Hematopoietic multipotent progenitor cell (in vitro differentiated cells): ENCODE data around the gene POMT1. TPM values are rescaled to one million over a fixed set of nuclear protein-coding genes. Genes with fewer than 3 reads are reported as not detected.
A peak's percentile ranks its signal among the peaks of the same experiment; 100 is the strongest.
"Not testable (repeated sequence)": the region's sequence is repeated elsewhere in the genome, so short reads cannot be mapped to it uniquely, and the experiment has no call there.

Source experiments
- DNase-seq, 3 donors: peaks; one replicate each; pipeline ENCODE4 v3.0.0-alpha.2; 2011 to 2015; ENCODE audit warnings: low read depth in 2 of 3, low spot score in 2 of 3
- total RNA-seq: library from RNA; depleted of rRNA; stranded (reverse); fragments of >200 nt; gene quantifications from one replicate; pipeline ENCODE4 v1.2.3, GENCODE V29; 2012

Gene POMT1
- total RNA-seq, 1 donor, result 36.9 TPM

DNA sequence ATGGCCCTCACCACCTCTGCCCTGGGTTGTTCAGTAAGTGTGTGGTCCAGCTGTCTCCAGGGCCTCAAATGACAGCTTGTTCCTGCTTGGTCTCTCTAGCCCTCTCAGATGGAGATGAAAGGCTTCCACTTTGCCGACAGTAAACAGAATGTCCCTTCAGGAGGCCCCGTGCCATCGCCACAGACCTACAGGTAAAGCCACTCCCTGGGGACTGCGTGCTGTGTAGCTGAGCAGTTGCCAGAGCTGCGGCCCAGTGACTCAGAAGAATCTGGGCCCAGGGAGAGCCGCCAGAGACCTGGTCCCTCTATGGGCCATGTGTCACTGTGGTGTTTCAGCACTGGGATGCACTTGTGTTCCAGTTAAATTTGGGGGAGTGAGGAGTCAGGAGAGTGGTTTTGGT lies 10.6 kb upstream of the POMT1 start:
- no peak for DNase-seq

DNA sequence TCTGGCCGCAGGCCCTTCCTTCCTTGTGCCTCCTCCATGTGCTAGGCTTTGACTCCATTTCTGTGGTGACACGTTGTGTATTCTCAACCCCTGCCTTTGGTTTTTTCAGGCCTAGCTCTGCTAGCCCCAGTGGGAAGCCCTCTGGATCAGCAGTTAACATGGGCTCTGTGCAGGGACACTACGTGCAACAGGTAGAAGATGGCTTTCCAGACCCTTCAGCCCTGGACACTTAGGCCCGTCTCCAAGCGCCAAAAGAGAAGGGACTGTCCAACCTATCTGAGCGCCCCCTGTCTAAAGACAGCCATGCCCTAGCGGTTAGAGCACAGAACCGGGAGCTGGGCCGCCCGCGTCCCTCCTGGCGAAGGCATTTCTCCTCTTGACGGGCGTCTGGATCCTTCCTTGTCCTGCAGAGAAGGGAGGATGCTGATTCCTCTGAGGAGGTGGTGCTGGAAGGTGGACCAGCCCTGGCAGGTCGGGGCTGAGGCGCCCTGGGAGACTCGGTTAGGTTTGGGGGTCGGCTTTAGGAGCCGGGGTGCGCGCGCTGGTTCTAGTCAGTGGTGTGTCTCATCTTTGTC lies 8.3 kb upstream of the POMT1 start:
- no peak for DNase-seq

DNA sequence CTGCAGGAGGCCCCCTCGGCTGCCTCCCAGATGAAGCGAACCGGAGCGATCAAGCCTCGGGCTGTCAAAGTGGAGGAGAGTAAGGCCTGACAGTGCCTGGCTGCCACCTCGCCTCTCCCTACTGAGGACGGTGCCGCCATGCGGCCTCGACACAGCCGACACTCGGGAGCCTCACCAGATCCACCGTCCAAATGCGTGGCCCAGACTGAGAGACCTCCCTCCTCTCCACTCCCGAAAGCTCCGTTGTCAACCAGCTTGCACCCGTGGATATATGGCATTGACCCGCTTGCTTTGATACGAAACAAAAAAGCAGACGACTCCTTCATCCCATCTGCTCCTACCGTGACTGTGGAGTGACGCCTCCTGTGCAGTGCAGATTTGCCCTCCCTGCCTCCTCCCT lies 6.9 kb upstream of the POMT1 start:
- no peak for DNase-seq

DNA sequence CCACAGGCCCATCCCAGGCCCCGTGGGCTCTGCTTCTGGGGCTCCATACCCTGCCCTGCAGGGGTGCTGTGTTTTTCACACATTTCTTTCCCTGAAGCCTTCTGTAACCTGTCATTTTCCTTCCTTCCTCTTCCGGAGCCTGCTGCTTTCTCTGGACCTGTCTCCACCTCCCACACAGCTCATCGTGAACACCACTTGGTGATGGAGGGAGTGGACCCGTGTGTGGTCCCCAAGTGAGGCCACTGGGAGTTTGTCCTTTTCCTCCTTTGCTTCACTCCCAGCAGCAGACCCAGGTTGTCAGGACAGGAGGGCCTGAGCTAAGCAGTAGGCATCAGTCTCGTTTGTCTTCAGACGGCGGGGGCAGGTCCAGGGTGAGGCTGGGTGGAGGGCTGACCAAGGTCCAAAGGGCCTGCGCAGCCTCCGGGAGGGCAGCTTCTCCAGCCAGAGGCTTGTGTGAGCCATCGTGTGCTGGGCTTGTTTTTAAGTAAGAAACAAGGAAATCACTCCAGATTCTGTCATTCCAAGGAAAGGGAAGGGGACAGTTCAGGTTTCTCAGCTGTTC lies 5.8 kb upstream of the POMT1 start:
- no peak for DNase-seq

DNA sequence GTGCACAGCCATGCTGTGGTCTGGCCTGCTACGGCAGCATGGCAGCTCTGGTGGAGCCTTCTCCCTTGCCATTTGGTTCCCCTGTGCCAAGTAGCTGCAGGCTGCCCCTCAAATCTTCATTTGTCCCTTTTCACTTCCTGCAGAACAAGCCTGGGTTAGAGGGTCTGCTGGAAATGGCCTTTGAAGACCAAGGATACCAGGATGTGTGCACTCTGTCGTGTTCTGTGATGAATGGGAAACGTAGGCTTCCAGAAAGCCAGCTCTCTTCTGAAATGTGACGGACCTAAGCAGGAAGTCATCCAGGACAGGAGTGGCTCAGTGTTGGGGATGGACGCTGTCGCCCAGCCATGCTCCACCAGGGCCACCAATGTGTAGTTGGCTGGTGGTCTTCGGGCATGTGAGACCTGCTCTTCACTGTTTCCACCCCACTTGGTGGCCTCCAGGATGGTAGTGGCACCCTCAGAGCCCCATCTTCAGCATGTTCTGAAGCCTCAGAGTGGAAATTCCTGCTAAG lies 3.4 kb upstream of the POMT1 start:
- no peak for DNase-seq

DNA sequence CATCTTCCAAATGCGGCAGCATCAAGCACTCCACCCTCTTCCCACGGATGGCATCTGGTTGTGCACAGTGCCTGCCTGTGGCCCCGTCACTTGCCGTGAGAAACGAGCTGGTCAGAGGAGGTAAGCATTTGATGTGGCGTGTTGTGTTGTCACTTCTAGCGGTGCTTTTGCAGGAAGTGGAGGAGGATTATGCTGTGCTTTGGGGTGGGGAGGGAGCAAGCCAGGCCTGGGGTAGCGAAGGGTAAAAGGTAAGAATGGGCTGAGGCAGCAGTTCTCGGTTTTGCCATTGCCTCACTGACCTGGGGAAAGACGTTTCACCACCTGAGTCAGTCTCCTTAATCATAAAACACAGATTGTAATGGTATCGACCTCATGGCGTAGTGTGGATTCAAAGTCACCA lies 2.3 kb upstream of the POMT1 start:
- DNase-seq, result peak in 1 of 3 donors; percentile 56

DNA sequence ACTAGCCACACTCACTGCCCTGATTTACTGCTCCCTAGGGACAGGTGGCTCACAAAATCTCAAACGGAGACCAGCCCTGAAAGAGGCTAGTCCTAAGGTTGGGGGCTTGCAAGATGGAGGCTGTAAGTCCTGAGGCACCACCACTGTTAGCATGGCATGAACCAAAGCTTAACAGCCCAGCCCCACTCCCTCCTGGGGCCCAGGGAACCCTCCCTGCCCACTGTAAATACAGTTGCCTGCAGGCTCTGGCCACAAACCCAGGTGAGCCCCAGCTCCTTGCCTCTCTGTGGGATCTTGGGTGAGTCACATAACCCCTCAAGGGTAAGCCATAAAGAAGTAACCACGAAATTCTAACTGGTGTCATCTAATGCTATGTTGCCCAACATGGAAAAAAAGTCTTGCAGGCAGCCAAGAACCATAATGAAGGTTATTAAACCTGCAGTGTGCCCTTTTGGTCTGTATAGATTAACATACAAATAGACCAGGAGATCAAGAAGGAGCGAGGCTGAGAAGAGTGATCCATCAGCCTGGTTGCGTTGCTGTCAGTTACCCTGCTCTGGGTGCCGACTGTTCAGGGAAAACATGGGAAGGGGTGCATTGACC lies 1.7 kb upstream of the POMT1 start:
- DNase-seq, result peak in 2 of 3 donors; percentile 31

DNA sequence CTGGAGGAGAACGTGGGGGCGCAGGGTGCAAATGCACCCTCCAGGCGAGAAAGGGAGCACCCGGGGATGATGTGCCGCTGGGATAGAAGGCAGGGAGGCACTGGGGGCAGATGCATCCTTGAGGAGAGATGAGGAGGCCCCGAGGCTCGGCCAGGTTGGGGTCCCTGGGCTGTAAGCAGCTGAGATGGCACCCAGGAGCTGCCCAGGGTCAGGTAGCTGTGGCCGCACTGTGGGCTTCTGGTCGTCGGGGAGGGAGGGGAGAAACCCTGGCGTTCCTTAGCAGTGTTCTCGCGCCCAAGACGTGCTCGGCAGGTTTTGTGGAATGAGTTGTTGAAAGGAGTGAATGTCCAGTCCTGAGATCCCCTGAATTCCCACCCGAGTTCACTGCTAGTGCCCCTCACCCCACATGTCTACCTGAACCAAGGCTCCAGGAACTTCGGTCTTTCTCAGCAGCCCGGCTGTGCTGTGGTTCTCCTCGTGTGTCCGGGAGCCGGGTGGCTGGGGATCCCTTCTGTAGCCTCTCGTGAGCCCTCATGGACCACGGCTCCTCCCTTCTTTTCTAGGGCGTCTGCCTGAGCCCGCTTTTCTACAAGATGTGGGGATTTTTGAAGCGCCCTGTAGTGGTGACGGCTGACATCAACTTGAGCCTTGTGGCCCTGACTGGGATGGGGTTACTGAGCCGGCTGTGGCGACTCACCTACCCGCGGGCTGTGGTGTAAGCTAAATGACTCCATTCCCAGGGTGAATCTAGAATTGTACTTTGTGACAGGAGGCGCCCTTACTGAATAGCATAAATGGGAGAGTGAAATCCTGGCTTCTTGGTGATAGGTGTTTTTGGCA lies 1.1 kb downstream of the POMT1 start:
- peak in 2 of 3 donors; percentile 53 to 56 for DNase-seq

DNA sequence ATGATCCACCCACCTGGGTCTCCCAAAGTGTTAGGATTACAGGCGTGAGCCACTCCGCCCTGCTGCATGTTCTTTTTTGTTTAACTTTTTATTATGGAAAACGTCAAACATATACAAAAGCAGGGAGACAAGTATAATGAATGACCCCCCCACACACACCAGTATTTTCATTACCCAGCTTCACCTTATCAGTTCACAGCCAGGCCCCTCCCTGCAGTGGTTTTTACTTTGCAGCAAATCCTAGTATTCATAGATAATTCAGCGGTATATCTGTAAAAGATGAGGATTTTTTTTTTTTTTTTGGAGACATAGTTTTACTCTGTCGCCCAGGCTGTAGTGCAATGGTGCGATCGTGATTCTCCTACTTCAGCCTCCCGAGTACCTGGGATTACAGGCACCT lies 2.3 kb downstream of the POMT1 start:
- DNase-seq, result no peak

DNA sequence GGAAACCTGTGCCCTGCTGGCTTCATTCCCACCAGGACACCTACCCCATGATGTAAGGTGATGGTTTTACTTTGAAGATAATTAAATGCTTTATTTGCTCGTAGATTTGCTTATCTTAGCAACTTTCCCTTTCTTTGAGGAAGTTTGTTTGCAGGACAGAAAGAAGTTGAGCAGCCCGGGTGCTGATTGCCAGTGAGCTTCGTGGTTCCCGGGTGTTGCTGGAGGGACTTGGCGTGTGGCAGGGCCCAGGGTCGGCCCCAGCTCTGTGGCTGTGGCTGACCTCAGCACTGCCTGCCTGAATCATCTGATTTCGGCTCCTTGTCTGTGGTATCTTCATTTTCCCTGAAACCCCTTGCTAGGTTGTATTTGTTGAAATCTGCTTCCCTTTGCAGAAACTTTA lies 8.7 kb downstream of the POMT1 start:
- DNase-seq, result no peak

DNA sequence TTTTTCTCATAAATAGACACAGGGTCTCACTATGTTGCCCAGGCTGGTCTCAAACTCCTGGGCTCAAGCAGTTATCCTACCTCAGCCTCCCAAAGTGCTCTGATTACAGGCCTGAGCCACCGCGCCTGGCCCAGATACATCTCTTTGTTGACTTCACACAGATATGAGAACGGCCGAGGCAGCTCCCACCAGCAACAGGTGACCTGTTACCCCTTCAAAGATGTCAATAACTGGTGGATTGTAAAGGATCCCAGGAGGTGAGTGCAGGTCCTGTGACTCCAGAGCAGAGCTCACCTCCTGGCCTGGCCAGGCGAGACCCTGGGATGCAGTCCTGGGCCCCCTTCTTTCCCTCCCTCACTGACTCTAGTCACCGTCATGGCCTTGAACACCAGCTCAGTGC lies 9.2 kb downstream of the POMT1 start:
- no peak for DNase-seq

DNA sequence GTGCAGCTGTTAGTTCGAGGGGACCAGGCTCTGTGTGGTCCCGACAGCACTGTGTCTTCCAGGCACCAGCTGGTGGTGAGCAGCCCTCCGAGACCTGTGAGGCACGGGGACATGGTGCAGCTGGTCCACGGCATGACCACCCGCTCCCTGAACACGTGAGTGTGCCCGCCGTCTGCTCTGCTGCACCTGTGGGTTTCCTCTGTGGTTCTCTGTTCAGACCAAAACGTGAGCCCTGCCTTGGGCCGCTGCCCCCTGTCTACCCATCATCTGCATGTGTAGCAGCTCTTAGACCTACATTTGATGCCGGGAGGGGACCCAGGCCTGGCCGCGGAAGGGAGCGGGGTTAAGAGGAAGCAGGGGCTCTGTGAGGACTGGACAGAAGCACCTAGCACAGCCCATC lies 10.5 kb downstream of the POMT1 start:
- DNase-seq, result no peak

DNA sequence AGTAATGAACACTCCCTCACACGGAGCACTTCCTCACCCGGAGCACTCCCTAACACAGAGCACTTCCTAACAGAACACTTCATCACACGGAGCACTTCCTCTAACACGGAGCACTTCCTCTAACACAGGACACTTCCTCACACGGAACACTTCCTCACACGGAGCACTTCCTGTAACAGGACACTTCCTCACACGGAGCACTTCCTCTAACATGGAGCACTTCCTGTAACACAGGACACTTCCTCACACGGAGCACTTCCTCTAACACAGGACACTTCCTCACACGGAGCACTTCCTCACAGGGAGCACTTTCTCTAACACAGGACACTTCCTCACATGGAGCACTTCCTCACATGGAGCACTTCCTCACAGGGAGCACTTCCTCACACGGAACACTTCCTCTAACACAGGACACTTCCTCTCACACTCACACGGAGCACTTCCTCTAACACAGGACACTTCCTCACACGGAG lies 12.9 kb downstream of the POMT1 start:
- DNase-seq, result not testable (repeated sequence)

DNA sequence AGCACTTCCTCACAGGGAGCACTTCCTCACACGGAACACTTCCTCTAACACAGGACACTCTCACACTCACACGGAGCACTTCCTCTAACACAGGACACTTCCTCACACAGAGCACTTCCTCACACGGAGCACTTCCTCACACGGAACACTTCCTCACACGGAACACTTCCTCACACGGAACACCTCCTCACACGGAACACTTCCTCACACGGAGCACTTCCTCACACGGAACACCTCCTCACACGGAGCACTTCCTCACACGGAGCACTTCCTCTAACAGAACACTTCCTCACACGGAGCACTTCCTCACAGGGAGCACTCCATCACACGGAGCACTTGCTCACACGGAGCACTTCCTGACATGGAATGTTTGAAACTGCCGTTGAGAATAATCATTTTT lies 13.4 kb downstream of the POMT1 start:
- DNase-seq, result no peak

DNA sequence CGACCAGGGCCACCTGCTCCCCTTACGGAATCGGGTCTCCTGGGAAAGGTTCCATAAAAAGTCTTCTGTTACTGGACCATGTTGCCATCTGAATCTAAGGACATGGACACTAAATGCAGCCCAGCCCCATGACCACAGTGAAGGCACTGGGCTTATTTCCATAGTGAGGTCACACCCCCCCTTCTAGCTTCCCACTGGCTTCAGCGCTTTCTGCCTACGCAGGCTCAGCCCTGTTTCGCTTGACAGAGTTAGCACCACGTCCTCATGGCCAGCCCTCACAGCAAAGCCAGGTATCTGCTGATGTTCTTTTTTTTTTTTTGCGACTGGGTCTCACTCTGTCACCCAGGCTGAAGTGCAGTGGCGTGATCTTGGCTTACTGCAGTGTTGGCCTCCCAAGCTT lies 14.2 kb downstream of the POMT1 start:
- no peak for DNase-seq

DNA sequence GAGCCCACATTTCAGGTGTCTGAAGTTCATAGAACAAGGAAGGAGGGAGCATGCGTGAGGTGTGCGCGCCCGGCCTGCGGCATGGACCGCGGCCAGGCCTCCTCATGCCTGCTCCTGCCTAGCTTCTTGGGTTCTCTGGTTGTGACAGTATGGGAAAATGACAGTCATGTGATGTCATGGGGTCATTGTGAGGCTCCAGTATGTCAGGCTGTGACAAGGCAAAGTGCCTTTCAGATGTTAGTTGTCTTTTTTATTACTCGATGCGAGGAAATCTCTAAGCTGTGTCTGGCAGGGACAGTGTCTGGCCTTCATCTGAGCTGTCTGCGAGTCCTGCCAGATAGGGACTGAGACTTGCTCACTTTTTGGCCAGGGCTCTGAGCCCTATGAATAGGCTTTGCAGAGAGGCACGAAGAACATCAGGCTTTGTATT lies 15.1 kb downstream of the POMT1 start:
- DNase-seq, result no peak

DNA sequence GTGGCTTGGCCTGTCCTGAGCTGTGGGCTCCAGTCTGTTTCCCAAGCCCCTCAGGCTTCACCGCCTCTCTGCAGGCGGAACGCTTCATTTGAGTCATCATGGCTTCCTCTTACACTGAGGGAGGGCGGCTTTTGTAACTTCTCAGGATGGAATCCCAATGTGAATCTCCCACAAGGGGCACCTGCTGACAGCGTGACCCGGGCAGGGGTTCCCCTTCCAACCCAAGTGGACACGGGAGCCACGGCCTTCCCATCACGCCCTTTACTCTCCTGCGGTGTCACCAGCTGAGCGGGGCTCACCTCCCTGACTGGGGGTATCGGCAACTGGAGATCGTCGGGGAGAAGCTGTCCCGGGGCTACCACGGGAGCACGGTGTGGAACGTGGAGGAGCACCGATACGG lies 15.8 kb downstream of the POMT1 start:
- no peak for DNase-seq

DNA sequence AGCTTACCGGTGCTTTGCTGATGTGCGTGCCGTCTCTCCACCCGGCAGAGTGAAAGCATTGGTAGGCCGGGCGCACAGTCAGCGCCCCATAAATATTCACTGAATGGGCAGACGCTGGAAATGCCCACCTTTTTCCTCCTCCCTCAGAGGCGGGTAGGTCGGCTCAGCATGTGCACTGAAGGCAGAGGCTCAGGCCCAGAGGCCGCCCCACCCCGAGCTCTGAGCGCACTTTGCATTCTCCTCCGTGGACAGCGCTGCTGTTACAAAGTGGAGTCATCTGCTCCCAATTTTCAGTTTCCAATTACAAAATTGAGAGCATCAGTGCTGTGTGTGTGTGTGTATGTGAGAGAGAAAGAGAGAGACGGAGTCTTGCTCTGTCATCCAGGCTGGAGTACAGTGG lies 17.8 kb downstream of the POMT1 start:
- no peak for DNase-seq

DNA sequence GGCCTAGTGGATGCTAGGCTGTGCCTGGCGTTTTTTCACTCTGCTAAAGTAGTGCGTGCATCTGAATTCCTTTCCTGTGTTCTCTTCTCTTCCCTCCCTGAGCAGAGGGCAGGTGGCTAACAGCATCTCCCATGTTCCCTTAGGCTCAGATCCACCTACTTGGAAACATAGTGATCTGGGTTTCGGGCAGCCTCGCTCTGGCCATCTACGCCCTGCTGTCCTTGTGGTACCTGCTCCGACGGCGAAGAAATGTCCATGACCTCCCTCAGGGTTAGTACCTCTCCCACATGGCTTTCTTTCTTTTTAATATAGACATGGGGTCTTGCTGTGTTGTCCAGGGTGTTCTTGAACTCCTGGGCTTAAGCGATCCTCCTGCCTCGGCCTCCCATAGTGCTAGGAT lies 18.5 kb downstream of the POMT1 start:
- no peak for DNase-seq

DNA sequence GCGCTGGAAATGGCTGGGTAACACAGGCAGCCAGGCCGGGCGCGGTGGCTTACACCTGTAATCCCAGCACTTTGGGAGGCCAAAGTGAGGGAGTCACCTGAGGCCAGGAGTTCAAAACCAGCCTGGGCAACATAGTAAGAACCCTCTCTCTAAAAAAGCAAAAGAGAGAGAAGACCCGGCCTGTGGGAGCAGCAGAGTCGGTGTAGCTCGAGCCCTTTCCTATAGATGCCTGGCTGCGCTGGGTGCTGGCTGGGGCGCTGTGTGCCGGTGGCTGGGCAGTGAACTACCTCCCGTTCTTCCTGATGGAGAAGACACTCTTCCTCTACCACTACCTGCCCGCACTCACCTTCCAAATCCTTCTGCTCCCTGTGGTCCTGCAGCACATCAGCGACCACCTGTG lies 19.1 kb downstream of the POMT1 start:
- no peak for DNase-seq
